Hepatocyte (in vitro differentiated cells): ENCODE results near the gene PTPRE. TPM values are rescaled to one million over a fixed set of nuclear protein-coding genes. Genes with fewer than 3 reads are reported as not detected.

Experiments
- DNase-seq: peaks from one replicate; pipeline ENCODE4 v3.0.0-alpha.2; 2016; ENCODE audit warnings: low spot score
- H2AFZ ChIP-seq: fragments of 200-600 bp; sonication (generic); 2 replicates; pipeline ENCODE4 v1.6.0; 2016; ENCODE audit warnings: antibody characterized with exemption, mild to moderate bottlenecking
- H3K27ac ChIP-seq: fragments of 200-600 bp; sonication (generic); 2 replicates; pipeline ENCODE4 v1.5.1; 2016; ENCODE audit warnings: mild to moderate bottlenecking
- H3K27me3 ChIP-seq: fragments of 200-600 bp; sonication (generic); 2 replicates; pipeline ENCODE4 v1.6.1; 2016
- H3K36me3 ChIP-seq: fragments of 200-600 bp; sonication (generic); replicated peaks from 2 replicates; pipeline ENCODE4 v1.5.1; 2016; ENCODE audit warnings: low read depth; ENCODE audit not compliant: insufficient read depth
- H3K4me1 ChIP-seq: fragments of 200-600 bp; sonication (generic); 2 replicates; pipeline ENCODE4 v1.5.1; 2016; ENCODE audit warnings: mild to moderate bottlenecking, moderate library complexity; ENCODE audit not compliant: insufficient read depth
- H3K4me2 ChIP-seq: fragments of 200-600 bp; sonication (generic); 2 replicates; pipeline ENCODE4 v1.6.0; 2016
- H3K4me3 ChIP-seq: fragments of 200-600 bp; sonication (generic); 2 replicates; pipeline ENCODE4 v1.5.1; 2016; ENCODE audit warnings: mild to moderate bottlenecking
- H3K79me2 ChIP-seq: fragments of 200-600 bp; sonication (generic); 2 replicates; pipeline ENCODE4 v1.6.0; 2017; ENCODE audit warnings: mild to moderate bottlenecking
- H3K9me2 ChIP-seq: fragments of 200-600 bp; sonication (generic); replicated peaks from 2 replicates; pipeline ENCODE4 v1.6.0; 2017; ENCODE audit warnings: mild to moderate bottlenecking; ENCODE audit not compliant: insufficient read depth
- H3K9me3 ChIP-seq: fragments of 200-600 bp; sonication (generic); 2 replicates; pipeline ENCODE4 v1.5.1; 2016; ENCODE audit warnings: low read depth, mild to moderate bottlenecking
- H4K20me1 ChIP-seq: fragments of 200-600 bp; sonication (generic); 2 replicates; pipeline ENCODE4 v1.6.0; 2016; ENCODE audit warnings: mild to moderate bottlenecking; ENCODE audit not compliant: insufficient read depth, poor library complexity, severe bottlenecking
- CTCF ChIP-seq: fragments of 200-600 bp; sonication (generic); IDR thresholded peaks from 2 replicates; pipeline ENCODE4 v1.5.1; 2016; ENCODE audit warnings: antibody characterized with exemption, mild to moderate bottlenecking; ENCODE audit not compliant: poor library complexity
- EZH2 ChIP-seq: fragments of 200-600 bp; sonication (generic); IDR thresholded peaks from 2 replicates; pipeline ENCODE4 v1.6.1; 2016; ENCODE audit warnings: antibody characterized with exemption, mild to moderate bottlenecking, borderline replicate concordance
- EZH2phosphoT487 ChIP-seq: fragments of 200-600 bp; sonication (generic); IDR thresholded peaks from one replicate; pipeline ENCODE4 v1.6.1; 2018; ENCODE audit warnings: antibody characterized with exemption, mild to moderate bottlenecking, low read depth, moderate library complexity; ENCODE audit not compliant: unreplicated experiment, severe bottlenecking
- WGBS: methylation state at CpG from one replicate; pipeline ENCODE4 v1.1.6; 2016; ENCODE audit warnings: low lambda C conversion rate; ENCODE audit errors: missing lambda C conversion rate; 5-methylcytosine and 5-hydroxymethylcytosine counted together
- polyA plus RNA-seq: library from polyadenylated mRNA; unstranded; fragments of >200 nt; fragmentation: Nextera tagmentation; extraction: Ambion mirVana; gene quantifications from 2 replicates; pipeline ENCODE4 v1.2.1, GENCODE V29; 2016
- total RNA-seq: library from RNA; depleted of rRNA; stranded (reverse); fragments of >200 nt; gene quantifications from 2 replicates; pipeline ENCODE4 v1.2.3, GENCODE V29; 2014

Gene PTPRE
- total and polyA plus RNA-seq, 2 experiments from 2014 or later, result 3.2 to 10.1 TPM

- no peaks in the 10 kb centered on the region for H3K79me2 ChIP-seq
- no peaks in the 10 kb centered on the region for H3K27me3 ChIP-seq
- H3K9me2 ChIP-seq, result no peaks in the 10 kb centered on the region
- 93% methylated on average over 24 of the region's 24 CpGs for WGBS
- H3K36me3 ChIP-seq, result no peaks in the 10 kb centered on the region
- no peak for TF ChIP-seq EZH2phosphoT487
- TF ChIP-seq EZH2, result no peak
- TF ChIP-seq CTCF, result no peak
- H2AFZ ChIP-seq, result no peak overlapping the region
- H3K4me2 ChIP-seq, result no peak overlapping the region
- H3K9me3 ChIP-seq, result no peaks in the 10 kb centered on the region
- no peak for DNase-seq
- no peak overlapping the region for H3K27ac ChIP-seq
- no peak overlapping the region for H3K4me3 ChIP-seq
- no peaks in the 10 kb centered on the region for H3K4me1 ChIP-seq
- no peaks in the 10 kb centered on the region for H4K20me1 ChIP-seq
These were observed 64.4 kb downstream of the PTPRE start for GRCh38 chr10:127971101-127971946.

- H3K4me2 ChIP-seq, result no peak overlapping the region
- DNase-seq, result no peak
- H3K4me1 ChIP-seq, result no peaks in the 10 kb centered on the region
- no peaks in the 10 kb centered on the region for H3K9me2 ChIP-seq
- no peak overlapping the region for H3K4me3 ChIP-seq
- no peaks in the 10 kb centered on the region for H3K36me3 ChIP-seq
- WGBS, result 92% methylated on average over 12 of the region's 12 CpGs
- H4K20me1 ChIP-seq, result no peaks in the 10 kb centered on the region
- no peak overlapping the region for H3K27ac ChIP-seq
- no peaks in the 10 kb centered on the region for H3K27me3 ChIP-seq
- no peaks in the 10 kb centered on the region for H3K79me2 ChIP-seq
- no peaks in the 10 kb centered on the region for H3K9me3 ChIP-seq
- H2AFZ ChIP-seq, result no peak overlapping the region
- TF ChIP-seq CTCF, result no peak
- TF ChIP-seq EZH2phosphoT487, result no peak
- TF ChIP-seq EZH2, result no peak
These were observed 65.2 kb downstream of the PTPRE start for GRCh38 chr10:127971963-127972615.

GRCh38 chr10:127972751-127973357 is 66.0 kb downstream of the PTPRE start:
- H3K79me2 ChIP-seq, result no peaks in the 10 kb centered on the region
- H3K9me3 ChIP-seq, result no peaks in the 10 kb centered on the region
- H3K4me3 ChIP-seq, result no peak overlapping the region
- H3K4me1 ChIP-seq, result no peaks in the 10 kb centered on the region
- no peak overlapping the region for H3K27ac ChIP-seq
- no peaks in the 10 kb centered on the region for H3K9me2 ChIP-seq
- no peak overlapping the region for H3K4me2 ChIP-seq
- 91% methylated on average over 4 of the region's 4 CpGs for WGBS
- DNase-seq, result no peak
- H4K20me1 ChIP-seq, result no peaks in the 10 kb centered on the region
- H3K36me3 ChIP-seq, result no peaks in the 10 kb centered on the region
- no peak overlapping the region for H2AFZ ChIP-seq
- H3K27me3 ChIP-seq, result no peaks in the 10 kb centered on the region
- no peak for TF ChIP-seq CTCF
- no peak for TF ChIP-seq EZH2phosphoT487
- TF ChIP-seq EZH2, result no peak
